Mammary epithelial cell (primary cell): ENCODE measurements around the gene SH3BP2.

ENCODE experiments used
- EZH2 ChIP-seq: IDR thresholded peaks from 2 replicates; pipeline ENCODE4 v1.6.1; 2012; ENCODE audit warnings: low read length, inconsistent platforms, borderline replicate concordance
- TF ChIP-seq, protein P1 (sequence below), 2 donors: IDR thresholded peaks in 1 of 2; conservative IDR thresholded peaks in 1 of 2; 2 replicates each; pipeline ENCODE4 v1.5.1; 2011 to 2012; ENCODE audit warnings: inconsistent platforms in 2 of 2, low read length in 2 of 2, mild to moderate bottlenecking in 2 of 2, control low read depth in 1 of 2, low read depth in 1 of 2; ENCODE audit not compliant: insufficient read depth in 1 of 2; ENCODE audit errors: extremely low read depth in 1 of 2

DNA sequence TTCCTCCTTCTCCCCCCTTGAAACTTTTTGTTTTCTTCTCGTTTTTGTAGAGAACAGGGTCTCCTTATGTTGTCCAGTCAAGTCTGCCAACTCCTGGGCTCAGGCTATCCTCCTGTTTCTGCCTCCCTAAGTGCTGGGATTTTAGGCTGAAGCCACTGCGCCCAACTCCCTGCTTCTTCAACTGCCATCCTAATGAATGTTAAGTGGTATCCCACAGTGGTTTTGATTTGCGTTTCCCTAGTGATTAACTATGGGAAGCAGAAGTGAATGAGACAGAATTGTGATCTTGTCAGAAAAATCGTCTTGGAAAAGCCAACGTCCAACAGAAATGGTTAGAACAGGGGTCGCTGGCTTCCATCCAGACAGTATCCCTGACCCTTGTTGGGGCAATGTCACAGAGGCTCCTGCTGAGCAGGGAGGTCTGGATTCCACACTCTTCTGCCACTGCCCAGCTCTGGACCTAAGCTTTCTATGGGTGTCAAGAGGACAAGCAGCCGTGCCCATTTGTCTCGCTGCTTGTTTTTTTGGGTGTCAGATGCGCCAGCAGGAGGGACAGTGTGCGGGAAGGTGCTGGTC lies 49.9 kb downstream of the SH3BP2 start:
- TF ChIP-seq, protein P1, sequence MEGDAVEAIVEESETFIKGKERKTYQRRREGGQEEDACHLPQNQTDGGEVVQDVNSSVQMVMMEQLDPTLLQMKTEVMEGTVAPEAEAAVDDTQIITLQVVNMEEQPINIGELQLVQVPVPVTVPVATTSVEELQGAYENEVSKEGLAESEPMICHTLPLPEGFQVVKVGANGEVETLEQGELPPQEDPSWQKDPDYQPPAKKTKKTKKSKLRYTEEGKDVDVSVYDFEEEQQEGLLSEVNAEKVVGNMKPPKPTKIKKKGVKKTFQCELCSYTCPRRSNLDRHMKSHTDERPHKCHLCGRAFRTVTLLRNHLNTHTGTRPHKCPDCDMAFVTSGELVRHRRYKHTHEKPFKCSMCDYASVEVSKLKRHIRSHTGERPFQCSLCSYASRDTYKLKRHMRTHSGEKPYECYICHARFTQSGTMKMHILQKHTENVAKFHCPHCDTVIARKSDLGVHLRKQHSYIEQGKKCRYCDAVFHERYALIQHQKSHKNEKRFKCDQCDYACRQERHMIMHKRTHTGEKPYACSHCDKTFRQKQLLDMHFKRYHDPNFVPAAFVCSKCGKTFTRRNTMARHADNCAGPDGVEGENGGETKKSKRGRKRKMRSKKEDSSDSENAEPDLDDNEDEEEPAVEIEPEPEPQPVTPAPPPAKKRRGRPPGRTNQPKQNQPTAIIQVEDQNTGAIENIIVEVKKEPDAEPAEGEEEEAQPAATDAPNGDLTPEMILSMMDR (conservative IDR thresholded peaks at IDR 0.05 in 1 of 2, IDR thresholded peaks at IDR 0.05 in 1 of 2; ENCODE audit: extremely low read depth in 1 of 2, insufficient read depth in 1 of 2, low read depth in 1 of 2, low read length in 2 of 2): no peak
- no peak for TF ChIP-seq EZH2
